GM21390 (cell line): ENCODE measurements around the gene IBA57.
A peak's percentile ranks its signal among the peaks of the same experiment; 100 is the strongest.

ENCODE experiments used
- ATAC-seq: cut with Tn5 transposase; IDR thresholded peaks from one replicate; pipeline ENCODE4 v1.9.1; 2021; ENCODE audit not compliant: unreplicated experiment

The IBA57 gene

DNA sequence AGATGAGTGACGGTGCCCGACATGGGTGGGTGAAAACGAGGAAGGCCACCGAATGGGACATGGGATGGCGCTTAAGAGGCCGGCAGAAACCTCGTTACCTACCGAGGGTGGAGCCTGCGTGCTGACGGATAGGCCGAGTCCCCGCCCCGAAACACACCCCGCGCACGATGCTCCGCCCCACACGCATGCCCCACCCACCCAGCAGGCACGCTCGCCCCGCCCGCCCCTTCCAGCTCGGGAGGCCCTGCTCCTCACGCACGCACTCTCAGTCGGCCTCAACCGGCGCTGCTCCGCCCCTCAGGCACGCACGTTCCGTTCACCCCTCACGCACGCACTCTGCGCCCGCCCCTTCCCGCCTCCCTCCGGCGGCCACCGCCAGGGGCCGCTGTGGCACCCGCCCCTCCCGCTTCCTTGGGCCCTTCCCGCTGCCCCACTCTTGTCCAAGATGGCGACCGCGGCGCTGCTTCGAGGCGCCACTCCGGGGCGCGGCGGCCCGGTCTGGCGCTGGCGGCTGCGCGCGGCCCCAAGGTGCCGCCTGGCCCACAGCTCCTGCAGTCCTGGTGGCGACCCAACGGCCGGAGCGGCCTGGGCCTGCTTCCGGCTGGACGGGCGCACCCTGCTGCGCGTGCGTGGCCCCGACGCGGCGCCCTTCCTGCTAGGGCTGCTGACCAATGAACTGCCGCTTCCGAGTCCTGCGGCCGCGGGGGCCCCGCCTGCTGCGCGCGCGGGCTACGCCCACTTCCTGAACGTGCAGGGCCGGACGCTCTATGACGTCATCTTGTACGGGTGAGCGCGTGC is at the start of gene IBA57:
Gene IBA57 (plus strand): TSS at position 433 of the 798 bp plus-strand sequence. CDS start 13 bp downstream, at position 446.
- peak; percentile 81 for ATAC-seq

DNA sequence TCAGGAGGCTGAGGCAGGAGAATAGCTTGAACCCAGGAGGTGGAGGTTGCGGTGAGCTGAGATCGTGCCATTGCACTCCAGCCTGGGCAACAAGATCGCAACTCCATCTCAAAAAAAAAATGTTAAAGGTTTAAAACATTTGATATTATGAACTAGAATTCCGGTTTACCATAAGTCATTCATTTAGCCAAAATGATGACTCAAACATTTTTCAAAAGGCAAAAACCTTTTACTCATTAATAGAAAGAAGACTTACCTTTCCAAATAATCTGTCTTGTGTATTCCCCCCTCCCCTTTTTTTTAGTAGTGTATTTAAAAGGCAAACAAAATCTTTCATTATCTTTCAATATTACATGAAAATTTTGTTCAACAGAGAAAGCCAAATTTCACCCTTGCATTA is 48.3 kb upstream of the IBA57 start:
- no peak for ATAC-seq

DNA sequence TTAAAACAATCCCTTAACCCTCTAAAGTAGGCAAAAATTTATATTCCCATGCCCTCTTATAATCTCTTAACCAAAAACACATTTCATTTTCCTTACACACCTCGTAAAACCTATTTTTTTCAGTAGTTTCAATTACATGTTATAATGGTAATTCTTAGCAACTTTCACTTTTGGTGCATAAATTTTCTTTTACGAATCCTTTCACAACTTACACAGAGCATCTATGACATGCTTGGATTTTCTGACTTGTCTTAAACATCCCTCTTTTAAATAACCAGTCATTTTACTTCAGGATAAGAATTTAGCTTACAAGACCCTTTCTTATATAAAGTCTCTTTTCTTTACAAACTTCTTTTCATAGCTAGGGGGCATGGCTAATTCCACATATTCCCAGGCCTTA is 47.6 kb upstream of the IBA57 start:
- ATAC-seq: no peak

DNA sequence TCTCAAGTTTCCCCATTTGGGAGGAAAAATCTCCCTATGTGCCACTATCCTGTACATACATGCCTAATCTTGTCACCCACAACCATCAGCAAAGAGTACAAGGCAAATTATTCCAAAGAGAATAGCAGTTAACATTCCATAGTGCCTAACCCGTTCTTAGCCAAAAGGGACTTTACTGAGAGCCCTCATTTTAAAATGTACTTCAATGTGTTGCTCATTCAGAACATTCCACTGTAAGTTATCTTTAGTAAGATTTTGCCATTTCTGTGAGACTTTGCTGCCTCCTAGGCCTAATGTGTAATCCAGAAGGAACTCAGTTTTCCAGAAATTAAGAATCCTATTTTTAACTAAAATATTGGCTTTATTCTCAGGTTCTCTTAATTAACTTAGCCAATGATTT is 45.3 kb upstream of the IBA57 start:
- ATAC-seq: no peak

DNA sequence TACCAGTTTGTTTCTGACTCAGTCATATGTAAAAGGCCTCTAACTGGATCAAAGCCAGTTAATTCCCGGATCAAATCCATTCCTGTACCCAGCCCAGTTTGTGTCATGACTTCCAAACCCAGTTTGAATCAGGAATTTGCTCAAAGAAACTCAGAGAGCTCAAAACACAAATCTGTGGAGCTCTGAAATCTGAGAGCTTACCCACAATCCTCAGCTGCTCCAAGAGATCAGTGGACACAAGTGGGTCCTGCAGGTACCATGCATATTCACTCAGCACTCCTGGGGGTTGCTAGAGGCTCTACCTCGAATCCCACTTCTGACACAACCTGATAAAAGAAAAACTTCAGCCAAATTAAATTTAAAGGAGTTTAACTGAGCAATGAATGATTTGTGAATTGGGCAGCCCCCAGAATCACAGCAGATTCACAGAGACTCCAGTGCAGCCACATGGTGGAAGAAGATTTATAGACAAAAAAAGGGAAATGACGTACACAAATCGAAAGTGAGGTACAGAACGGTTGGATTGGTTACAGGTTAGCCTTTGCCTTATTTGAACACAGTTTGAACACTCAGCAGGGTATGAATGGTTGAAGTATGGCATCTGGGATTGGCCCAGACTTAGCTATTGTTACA is 44.6 kb upstream of the IBA57 start:
- ATAC-seq: no peak

DNA sequence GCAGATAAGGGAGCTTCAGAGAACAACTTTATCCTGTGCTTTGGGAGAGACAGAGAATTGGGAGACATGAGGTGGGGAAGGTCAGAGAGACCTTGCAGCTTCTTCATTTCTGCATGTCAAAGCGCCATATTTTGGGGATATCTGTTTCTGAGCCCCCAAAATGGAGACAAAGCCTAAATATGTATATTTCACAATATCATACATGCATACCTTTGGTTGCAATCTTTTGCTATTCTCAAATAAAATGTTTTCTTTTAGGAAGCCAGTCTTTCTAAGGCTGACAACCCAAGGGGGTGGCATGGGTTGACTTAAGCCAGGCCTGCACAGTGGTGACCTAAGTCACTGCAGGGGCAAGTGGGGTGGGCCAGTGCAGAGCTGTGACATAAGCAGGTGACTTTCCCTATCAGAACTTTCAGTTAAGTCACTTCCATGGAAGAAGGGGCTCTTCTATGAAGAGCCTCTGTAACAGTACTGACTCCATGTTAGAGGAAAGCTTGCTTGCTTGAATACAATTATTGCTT is 42.6 kb upstream of the IBA57 start:
- no peak for ATAC-seq

DNA sequence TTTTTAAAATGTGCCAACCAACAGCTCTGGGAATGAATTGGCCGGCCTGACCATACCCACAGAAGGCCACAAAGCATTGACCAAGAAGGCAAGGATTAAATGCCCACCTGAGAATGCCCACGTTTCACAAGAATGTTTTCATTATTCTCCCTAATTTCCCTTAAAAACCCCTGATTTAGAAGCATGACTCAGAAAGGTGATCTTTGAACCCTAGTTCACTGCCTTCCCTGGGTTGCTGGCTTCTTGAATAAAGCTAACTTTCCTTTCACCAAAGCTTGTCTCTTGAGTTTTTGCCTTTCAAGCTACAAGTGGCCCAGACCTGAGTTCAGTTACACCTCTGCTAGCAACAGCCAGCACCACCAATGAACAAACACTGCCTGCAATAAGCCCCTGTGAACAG is 42.1 kb upstream of the IBA57 start:
- ATAC-seq: no peak

DNA sequence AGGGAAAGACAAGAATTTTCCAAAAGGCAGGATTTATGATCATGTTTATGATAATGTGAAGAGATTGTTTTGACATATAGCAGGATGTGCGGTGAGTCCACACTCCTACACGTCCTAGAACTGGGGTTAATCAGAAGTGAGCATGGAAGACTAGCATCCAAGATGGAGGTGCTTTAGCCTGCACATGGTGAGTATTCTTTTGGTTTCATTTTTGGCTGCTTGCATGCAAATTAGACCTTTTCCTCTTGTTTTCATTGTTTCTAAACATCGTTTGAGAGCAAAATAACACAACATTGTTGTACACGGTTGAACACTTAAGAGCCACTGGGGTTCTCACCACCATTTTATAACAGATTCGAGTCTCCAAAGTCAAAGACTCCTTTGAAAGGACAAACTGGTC is 40.4 kb upstream of the IBA57 start:
- no peak for ATAC-seq

DNA sequence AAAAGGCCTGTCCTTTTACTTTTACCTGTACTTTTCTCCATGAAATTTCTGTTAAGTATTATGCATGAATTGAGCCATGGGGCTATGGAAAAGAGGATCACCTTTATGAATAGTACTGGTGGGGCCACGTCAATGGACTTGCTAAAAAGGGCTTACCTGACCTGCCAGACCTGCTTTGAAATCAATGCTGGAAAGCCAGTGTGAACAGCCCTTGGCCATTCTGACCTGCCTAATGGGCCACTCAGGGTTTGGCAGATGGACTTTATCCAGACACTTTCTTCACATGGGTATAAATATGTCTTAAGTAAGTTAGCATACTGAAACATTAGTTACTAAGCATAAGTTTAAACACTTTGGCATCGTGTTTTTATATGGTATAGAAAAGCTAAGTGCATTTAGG is 33.8 kb upstream of the IBA57 start:
- ATAC-seq: no peak

DNA sequence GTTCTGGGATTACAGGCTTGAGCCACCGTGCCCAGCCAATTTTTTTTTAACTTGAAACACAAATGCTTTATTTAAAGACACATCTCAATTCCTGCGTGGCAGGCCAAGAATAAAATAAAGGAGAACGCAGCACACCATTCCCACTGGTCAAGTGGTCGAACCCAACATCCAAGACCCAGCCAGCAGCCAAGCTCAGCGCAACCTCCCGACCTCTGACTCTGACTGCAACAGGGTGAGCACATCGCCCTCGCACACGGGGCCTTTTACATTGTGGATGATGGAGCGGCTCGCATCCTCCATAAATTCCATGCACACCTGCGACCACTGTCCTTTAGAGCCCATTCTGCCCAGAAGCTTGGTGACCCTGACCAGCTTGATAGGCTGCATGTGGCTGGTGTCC is 31.0 kb upstream of the IBA57 start:
- no peak for ATAC-seq

DNA sequence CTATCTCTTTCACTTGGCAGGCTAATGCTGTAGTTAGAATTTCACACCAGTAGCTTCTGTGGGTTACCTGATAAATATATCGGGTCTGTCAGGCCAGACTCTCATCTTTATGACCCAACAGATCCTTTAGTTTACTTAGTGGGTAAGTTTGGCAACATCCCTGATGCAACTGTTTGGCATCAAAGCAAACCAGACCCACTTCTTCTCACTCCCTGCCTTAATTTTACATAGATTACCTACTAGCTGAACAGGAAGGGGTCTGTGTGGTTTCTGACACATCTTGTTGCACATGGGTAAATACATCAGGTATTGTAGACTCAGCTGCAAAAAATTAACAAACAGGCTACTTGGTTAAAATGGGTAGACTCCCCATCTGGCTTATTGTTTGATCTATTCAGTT is 28.7 kb upstream of the IBA57 start:
- no peak for ATAC-seq

DNA sequence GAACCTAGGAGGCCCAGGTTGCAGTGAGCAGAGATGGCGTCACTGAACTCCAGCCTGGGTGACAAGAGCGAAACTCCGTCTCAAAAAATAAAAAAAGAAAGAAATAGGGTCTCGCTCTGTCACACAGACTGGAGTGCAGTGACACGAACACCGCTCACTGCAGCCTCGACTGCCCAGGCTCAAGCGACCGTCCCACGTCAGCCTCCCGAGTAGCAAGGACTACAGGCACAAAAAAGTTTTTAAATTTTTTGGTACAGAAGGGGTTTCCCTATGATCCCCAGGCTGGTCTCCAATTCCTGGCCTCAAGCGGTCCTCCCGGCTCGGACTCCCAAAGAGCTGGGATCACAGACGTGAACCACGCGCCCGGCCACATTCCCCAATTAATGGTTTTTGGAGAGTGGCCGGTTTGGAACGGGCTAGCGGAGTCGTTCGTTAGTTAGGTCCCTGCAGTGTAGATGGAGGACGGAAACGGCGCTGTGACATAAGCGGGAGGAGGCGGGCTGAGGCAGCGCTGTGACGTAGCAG is 26.1 kb upstream of the IBA57 start:
- no peak for ATAC-seq

DNA sequence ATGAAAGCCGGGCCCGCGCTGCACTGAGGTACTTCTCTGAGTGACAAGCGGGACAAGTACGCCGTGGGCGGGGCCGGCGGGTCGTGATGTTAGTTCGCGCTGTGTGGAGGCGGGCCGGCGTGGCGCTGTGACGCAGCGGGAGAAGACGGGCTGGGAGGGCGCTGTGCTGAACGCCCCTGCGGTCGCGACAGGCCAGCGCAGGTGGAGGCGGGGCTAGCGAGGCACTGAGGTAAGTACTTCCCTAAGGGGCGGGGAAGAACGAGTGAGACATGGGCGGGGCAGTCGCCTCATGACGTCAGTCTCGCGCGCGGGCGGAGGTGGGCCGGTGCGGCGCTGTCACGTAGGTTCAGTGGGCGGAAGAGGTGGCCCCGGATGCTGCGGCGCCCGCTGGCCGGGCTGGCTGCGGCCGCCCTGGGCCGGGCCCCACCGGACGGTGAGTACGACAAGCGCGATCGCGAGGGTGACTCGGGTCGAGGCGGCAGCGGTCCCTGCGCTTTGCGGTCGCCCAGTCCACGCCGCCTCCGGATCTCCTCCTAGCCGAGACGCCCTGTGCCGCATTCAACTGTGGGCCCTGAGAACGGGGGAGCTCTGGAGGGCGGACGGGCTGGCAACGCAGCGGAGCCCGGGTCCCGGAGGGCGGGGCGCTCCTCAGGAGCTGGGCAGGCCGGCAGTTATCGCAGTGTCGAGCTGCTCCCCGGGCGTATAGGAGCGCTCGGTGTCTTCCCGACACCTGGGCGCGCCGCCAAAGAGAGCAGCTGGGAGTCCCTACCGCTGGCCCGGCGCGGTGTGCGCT is 25.5 kb upstream of the IBA57 start, which contains the start of gene GUK1:
Gene GUK1 (plus strand): TSS at position 349 of the 793 bp plus-strand sequence. CDS start 24 bp downstream, at position 373.
- ATAC-seq: peak; percentile 92

DNA sequence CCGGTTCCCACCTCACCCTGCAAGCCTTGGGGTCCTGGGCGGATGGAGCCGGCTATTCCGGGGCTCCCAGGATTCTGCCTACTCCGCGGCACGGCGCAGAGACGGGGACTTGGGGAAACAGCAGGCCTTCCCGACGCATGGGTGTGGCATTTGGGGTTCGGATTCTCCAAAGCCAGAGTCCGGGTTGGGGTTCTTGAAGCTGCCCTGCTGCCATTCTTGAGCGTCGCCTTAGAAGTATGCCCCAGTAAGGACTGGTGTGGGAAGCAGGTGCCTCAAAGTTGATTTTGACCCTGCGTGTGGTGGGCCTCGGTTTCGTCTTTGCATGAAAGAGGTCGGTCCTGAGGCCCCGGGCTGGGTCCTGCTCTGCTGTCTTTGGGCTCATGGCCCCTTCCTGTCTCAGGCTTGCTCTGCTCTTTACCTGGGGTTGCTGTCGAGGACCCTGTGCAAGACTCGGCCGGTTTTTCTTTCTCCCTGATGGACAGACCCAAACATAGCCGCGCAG is 24.8 kb upstream of the IBA57 start:
- ATAC-seq: no peak

DNA sequence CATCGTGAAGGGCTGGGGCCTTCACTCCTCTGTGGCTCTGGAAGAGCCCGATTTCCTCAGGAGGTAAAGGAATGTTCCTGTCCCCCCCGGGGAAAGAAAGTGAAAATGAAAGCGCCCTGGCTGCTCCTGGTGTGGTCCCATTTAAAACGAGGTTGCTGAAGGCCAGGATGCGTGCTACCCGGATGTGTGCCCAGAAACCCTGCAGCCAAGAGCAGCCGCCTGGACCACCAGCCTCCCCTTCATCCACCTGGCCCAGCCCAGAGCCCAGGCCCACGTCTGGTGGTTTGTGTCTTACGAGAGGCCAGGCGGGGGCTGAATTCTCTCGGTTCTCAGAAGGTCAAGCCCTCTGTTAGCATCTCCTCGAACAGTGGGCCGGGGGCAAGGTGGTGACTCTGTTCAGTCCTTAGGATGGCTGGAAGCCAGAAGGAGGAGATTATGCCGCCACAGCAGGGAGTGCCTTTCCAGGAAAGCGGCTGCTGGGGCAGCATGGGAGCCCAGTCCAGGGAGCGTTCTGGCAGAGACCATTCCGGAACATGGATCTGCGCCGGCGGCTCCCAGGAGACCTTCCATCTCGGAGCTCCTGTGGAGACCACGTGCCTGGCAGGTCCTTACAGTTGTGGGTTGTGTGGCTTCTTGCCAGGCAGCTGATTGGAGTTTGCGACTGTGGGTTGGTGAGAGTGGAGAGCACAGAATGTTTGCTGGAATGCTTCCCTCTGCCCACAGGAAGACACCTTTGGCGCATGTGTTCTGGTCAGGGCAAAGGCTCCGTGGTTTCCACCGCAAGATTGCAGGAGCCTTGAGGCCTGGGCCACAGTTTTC is 24.2 kb upstream of the IBA57 start:
- no peak for ATAC-seq

DNA sequence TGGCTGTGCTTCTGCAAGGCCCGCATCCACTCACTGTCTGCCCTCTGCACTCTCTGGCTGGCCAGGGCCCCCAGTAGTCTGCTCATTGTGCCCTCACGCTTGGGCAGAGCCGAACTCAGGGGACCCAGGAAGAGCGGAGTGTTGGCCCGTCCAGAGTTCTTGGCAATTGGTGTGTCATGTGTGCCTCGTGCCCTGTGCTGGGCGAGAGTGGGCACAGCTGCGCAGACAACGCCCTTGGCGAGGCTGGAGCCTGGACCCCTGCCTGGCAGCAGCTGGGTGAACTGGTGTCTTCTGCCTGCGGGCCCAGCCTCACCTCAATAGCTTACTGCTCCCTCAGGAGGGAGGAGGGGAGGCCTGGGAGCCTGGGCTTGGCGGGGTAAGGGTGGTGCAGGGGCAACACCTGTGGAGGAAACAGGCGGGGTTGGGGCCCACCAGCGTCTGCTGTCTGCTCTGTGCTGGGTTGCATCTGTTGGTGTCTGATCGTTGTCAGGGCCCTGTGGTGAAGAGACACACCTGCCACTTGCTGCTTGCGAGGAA is 23.4 kb upstream of the IBA57 start:
- no peak for ATAC-seq

DNA sequence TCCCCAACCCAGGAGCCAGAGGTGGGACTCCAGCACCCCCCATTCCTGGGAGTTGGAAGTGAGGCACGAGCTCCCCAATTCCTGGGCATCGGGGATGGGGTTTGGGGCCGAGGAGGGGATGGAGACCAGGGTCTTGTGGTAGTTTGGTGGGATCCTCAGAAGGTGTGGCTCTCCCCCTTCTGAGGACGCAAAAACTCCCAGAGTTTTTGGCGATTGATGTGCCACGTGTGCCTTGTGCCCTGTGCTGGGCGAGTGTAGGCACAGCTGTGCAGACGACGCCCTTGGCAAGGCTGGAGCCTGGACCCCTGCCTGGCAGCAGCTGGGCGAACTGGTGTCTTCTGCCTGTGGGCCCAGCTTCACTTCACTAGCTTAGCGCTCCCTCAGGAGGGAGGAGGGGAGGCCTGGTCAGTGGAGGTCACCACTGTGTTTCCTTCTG is 22.9 kb upstream of the IBA57 start:
- ATAC-seq: no peak

DNA sequence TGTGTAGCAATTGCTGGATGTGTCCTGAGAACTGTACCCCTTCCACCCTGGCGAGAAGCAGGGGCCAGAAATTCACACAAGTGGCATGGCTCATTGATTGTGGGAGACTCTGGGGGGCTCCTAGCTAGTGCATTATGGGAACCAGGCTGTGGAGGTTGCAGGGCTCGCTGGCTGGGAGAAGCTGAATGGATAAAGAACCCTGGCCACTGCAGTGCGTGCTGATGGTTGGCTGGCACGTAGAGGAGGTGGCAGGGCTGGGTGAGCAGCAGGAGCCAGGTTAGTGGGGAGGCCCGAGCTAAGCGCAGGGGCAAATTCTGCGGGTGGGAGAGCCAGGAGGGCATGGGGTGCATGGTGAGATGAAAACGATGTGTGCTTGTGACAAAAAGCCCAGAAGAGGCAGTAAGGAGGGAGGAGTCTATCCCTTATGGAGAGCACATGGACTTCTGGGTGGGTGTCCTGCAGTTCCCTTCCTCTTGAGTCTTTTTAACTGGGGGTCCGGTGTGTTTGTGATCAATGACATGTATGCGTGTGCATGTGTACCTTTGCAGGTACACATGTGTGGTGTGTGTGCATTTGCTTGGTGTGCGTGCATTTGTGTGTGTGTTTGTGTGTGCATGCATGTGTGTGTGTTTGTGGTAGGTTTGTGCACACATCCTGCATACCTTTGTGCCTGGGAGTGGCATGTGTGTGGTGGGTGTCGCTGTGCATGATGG is 22.0 kb upstream of the IBA57 start:
- no peak for ATAC-seq
